ENCODE data around the gene KCTD17.

Gene KCTD17, protein sequence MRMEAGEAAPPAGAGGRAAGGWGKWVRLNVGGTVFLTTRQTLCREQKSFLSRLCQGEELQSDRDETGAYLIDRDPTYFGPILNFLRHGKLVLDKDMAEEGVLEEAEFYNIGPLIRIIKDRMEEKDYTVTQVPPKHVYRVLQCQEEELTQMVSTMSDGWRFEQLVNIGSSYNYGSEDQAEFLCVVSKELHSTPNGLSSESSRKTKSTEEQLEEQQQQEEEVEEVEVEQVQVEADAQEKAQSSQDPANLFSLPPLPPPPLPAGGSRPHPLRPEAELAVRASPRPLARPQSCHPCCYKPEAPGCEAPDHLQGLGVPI

DNA sequence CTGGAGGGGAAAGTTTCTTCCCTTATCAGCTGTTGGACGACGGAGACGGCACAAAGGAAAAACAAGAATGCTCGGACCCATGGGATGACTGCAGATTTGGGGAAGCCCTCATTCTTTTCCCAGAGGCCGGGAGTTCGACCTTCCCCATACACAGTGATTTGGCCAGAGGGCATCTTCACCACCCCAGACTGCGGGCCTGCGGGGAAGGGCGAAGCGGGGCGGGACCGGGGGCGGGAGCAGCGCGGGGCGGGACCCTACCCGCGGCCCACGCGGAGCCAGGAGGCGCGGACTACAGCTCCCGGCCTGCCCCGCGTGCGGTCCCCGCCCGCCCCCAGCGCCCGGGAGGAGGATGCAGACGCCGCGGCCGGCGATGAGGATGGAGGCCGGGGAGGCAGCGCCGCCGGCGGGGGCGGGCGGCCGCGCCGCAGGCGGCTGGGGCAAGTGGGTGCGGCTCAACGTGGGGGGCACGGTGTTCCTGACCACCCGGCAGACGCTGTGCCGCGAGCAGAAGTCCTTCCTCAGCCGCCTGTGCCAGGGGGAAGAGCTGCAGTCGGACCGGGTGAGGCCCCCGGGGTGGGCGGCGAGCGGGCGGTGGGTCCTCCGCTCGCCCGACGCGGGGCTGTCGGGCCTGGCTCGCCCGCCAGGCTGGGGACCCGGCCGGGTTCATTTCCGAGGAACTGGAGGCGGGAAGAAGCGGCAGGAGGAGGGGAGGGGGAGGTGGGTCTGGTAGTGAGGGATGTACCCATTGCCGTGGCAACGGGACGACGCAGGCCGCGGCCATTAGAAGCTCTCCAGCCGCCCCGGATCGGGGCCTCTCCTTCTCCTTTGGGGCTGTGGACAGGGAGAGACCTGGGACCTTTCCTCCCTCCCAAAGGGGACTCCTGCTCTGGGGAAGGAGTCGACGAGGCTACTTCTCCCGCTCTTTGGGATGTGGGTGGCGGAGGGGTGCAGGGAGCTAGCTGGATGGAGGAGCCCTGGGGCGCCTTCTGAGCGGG is at the start of gene KCTD17:
Gene KCTD17 (plus strand): TSS at position 352 of the 995 bp plus-strand sequence. CDS start 19 bp downstream, at position 371.
- Histone ChIP-seq H3K4me3 (peak within 1 kb of the TSS; percentile 65 to 93), H3K27ac (peak within 1 kb of the TSS; percentile 24 to 44), H3K9me3 (no peaks in the 10 kb centered on the region), H3K4me1 (peaks cover 0 to 23% (median 13%) of the 10 kb centered on the region in 4 donors), H3K27me3 (no peaks in the 10 kb centered on the region), H3K36me3 (peaks cover 0 to 32% (median 20%) of the 10 kb centered on the region in 3 donors)
- intact Hi-C loops (cut with DNase I; ENCODE audit: low total_unique reads), result no loop called here
- no peak for TF ChIP-seq CTCF (IDR thresholded peaks at IDR 0.05)
- DNase-seq, result peak; percentile 67 to 79

GRCh38 chr22:37001826-37002225 is 49.7 kb upstream of the KCTD17 start:
- Histone ChIP-seq H3K27me3 (peaks cover 0 to 35% of the 10 kb centered on the region in 2 donors), H3K27ac (no peak overlapping the region), H3K36me3 (no peaks in the 10 kb centered on the region), H3K4me1 (no peaks in the 10 kb centered on the region), H3K4me3 (no peak overlapping the region), H3K9me3 (no peaks in the 10 kb centered on the region)
- DNase-seq, result no peak
- no peak for TF ChIP-seq CTCF (IDR thresholded peaks at IDR 0.05)
- intact Hi-C loops (cut with DNase I; ENCODE audit: low total_unique reads), result no loop called here

GRCh38 chr22:37002633-37003032 is 48.9 kb upstream of the KCTD17 start:
- no peaks in the 10 kb centered on the region for H3K4me1 ChIP-seq
- H3K4me3 ChIP-seq, result no peak overlapping the region
- H3K27me3 ChIP-seq, result peaks cover 0 to 35% of the 10 kb centered on the region in 2 donors
- H3K9me3 ChIP-seq, result no peaks in the 10 kb centered on the region
- H3K27ac ChIP-seq, result no peak overlapping the region
- DNase-seq, result no peak
- no peak for TF ChIP-seq CTCF (IDR thresholded peaks at IDR 0.05)
- no peaks in the 10 kb centered on the region for H3K36me3 ChIP-seq
- intact Hi-C loops (cut with DNase I; ENCODE audit: low total_unique reads), result no loop called here

- H3K36me3 ChIP-seq, result peaks cover 0 to 5% (median 0%) of the 10 kb centered on the region in 3 donors
- H3K9me3 ChIP-seq, result no peaks in the 10 kb centered on the region
- TF ChIP-seq CTCF (IDR thresholded peaks at IDR 0.05), result no peak
- H3K27ac ChIP-seq, result no peak overlapping the region
- H3K4me1 ChIP-seq, result peaks cover 0 to 6% (median 3%) of the 10 kb centered on the region in 4 donors
- DNase-seq, result no peak
- peaks cover 0 to 16% of the 10 kb centered on the region in 2 donors for H3K27me3 ChIP-seq
- intact Hi-C loops (cut with DNase I; ENCODE audit: low total_unique reads), result no loop called here
- no peak overlapping the region for H3K4me3 ChIP-seq
Measured at GRCh38 chr22:37007651-37008050, 43.9 kb upstream of the KCTD17 start.

DNA sequence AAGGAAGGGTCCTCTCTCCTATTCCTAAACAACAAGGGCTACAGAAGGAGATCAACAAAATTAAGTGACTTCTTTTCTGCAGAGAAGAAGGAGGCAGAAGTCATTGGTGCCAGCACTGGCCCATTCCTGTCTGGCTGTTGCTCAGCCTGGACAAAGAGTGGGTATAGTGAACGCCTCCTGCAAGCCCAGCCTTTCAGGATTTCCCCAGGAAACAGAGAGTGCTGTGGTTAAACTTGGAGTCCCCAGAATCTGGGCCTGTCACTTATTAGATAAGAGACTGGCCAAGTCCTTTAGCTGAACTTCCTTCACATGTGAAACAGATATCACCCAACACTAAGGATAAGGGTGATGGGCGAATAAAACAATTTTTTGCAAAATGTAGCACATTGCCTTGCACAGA is 43.2 kb upstream of the KCTD17 start:
- Histone ChIP-seq H3K27me3 (peaks cover 0 to 11% of the 10 kb centered on the region in 2 donors), H3K9me3 (no peaks in the 10 kb centered on the region), H3K36me3 (peaks cover 0 to 5% (median 0%) of the 10 kb centered on the region in 3 donors), H3K27ac (no peak overlapping the region), H3K4me1 (peaks cover 0 to 6% (median 3%) of the 10 kb centered on the region in 4 donors), H3K4me3 (no peak overlapping the region)
- TF ChIP-seq CTCF (IDR thresholded peaks at IDR 0.05), result no peak
- intact Hi-C loops (cut with DNase I; ENCODE audit: low total_unique reads), result no loop called here
- no peak for DNase-seq
